ENCODE results near the gene ADCY4.

The ADCY4 gene

DNA sequence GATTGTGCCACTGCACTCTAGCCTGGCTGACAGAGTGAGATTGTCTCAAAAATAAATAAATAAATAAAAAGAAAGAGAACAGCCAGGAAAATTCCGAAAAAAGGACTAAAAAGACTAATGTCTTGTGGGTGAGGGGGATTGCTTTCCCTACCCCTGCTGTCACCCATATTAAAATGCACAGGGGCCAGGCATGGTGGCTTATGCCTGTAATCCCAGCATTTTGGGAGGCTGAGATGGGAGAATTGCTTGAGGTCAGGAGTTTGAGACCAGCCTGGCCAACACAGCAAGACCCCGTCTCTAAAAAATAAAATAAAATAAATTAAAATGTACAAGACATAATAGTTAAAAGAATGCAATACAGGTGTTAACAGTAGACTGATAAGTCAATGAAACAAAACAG is 41.3 kb downstream of the ADCY4 start:
- DNase-seq: no peak

DNA sequence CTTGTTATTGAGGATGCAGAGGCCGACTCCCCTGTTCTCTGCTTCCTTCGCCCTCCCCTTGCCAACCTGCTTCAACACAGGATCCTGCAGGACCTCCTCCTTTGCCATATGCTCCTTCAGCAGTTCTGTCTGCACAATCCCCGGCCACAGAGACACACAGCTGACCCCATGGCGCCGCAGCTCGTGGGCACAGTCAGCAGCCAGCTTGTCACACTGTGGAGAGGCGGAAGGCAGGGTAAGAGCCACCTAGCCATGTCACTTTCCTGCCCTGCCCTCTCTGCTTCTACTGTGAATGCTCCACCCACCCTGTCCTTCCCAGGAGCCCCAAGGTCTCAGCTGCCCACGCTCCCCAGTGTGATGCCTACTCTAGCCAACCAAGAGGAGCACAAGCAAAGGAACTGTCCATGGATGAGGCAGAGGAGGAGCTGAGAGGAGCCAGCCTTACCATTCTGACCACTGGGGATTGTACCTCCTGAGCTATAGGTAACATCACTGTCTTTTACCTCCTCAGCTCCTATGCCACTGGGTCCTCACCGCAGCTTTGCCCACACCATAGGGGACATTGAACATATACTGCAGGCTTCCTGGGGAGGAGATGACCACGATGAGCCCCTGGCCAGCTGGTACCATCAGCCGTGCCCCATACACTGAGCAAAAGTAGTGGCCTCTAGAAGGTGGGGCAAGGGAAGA is 42.6 kb downstream of the ADCY4 start:
- DNase-seq: no peak

DNA sequence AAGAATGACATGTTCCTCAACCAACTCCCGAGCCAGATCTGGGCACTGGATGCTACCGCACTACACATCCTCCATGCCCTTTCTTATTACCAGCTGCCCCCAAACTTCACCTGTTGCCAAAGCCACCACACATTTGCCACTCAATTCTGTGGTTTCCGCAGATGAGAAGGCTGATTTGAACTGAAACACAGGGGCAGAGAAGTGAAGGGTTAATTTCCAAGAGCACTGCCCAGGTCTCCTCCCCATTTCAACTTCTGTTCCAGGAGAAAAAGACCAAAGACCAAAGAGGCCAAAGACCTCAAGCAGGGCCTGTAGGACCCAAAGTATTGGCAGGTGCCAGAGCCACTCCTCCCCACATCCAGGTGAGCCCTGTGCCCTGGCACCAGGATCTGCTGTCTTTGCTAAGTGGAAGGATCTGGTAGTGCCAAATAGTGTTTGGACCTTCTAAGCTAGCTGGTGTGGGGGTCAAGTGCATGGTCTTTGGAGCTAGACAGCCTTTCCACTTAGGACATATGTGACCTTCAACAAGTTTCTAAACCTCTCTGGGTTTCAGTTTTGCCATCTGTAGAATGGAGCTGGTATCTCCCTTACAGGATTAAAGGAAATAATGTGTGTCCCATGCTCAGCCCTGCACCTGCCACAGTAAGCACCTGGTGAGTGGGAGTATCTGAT is 43.3 kb downstream of the ADCY4 start:
- no peak for DNase-seq

DNA sequence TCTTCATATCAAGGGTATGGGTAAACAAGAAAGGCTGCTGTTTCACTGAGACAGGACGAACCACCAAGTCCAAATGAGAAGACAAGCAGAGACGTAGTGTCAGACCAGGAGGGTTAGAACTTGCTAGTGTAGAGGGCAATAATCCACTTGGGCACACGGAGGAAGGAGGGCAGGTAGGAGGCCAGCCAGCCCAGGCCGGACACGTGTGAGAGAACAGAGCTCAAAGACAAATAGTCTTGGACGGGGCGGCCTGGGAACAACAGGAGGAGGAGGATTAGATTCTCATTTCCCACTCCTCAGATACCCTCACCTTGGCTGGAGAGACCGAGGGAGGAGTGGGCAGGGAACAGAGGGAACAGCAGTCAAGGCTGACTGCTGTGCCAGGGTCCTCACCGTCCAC is 44.1 kb downstream of the ADCY4 start:
- DNase-seq: no peak

DNA sequence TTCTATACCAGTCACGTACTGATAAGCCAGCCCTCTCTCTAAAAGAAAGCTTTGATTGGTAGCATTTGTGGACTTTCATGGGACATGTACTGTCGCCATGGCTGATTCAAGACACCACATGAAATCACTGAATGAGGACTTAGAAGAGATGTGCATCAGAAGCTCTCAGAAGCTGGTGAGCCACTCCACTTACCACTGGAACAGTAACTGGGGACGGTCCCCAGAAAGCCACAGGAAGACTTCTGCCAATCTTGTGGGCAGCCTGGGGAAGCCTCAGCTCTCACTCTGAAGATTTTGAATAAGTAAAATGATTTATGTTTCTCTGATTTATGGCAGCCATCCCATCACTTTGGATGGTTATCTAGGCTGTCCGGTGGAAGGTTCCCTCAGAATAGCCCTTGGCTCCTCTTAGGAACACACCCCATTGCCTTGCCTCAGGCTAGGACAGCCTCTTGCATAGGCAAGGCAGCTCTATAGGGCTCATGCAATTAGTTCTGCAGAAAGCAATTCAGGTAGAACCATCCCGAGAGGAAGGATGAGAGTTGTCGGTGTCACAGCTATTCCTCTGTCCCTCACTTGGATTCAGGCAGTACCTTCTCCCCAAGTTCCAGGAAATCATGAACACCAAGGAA is 45.1 kb downstream of the ADCY4 start:
- no peak for DNase-seq

DNA sequence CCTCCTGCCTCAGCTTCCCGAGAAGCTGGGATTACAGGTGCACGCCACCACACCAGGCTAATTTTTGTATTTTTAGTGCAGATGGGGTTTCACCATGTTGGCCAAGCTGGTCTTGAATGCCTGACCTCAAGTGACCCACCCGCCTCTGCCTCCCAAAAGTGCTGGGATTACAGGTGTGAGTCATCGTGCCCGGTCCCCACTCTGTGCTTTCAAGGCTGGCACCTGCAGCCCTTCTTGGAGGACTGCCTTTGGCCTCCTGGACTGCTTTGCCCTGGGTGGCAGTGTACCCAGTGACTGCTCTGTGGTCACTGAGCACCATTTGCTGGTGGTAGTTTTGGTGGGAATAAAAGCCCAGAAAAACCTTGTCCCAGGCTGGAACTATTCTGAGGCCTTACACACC is 47.9 kb downstream of the ADCY4 start:
- no peak for DNase-seq

DNA sequence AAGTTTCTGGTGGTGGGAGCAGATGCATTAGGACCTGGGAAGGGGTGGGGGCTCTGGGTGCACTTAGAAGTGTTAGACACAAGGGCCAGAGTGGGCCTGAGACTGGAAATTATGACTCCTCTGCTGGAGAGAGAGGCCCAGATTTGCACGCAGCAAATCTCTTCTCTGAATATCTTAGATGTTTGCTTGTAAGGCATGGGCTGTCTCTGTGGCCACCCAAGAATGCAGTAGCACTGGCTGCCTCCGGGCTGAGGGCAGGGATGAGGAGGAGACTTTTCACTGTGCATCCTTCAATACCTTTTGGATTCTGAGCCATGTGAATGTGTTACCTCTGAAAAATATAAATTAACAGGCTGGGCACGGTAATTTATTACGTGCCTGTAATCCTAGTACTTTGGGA is 49.5 kb downstream of the ADCY4 start:
- DNase-seq: peak; percentile 12

DNA sequence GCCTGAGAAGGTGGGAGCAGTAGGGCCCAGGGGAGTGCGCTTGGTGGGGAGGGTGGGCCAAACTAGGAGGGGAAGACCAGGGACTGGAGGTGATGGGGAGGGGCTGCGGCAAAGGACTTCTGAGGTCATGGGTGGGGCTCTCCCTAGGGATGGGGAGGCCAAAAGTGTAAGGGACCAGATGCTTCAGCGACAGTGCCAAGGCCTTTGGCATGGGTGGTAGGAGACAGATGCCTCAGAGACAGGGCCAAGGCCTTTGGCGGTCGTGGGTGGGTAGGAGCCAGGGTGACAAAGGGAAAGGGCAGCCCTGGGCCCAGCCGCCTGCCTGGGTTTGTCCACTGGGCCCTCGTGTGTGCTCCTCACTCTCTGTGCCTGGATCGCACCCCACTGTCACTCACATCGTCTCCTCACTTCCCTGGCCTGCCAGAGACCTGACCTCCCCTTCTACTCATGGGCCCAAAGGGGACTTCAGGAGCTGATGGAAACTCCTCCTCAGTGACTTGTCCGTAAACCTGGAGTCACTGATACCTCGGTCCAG is 50.3 kb downstream of the ADCY4 start:
- no peak for DNase-seq

DNA sequence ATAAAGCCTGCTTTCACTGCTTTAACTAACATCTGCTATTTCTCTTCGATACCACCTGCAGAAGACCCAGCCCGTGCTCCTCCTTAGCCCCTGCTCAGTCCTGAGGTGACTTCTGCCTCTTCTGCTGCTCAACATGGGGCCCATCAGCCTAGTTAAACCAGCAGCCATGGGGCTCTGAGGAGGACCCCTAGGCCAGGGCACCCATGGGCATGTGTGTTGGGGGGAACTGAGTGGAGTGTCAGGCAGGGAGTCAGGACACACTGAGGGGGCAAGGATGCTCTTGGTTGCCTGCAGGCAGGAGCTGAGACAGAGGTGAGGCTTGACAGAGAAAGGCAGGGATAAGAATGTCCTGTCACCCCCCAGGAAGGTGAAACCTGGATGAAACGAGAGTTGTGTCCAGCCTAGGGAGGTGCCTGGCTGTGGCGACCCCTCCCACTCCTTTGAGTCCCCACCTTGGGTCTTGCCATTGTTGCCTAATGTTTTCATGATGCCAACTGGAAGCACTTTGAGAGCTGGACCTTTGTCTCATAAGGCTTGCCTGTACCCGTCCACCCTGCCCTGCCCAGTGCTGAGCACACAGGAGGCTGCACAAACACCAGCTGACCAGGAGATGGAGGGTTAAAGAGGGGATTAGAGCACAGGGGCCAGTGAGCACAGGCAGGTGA is 50.9 kb downstream of the ADCY4 start:
- no peak for DNase-seq

DNA sequence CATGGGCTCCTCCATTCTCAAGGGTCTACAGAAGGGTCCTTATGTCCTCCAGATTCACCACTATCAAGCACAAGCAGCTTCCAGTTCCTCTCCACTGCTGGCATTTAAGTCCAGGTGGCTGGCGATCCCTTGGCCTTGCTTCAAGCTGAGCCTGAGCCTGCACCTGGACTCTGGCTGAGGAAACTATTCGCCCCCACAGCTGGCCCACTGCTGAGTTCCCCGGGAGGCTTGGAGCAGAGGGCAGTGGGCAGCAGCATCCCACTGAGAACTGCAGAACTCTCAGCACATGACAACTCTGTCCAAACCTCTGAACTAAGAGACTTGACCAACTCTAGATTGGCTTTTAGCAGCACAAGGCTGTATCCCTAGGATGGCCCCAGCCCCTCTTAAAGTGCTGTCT is 52.1 kb downstream of the ADCY4 start:
- DNase-seq: no peak

DNA sequence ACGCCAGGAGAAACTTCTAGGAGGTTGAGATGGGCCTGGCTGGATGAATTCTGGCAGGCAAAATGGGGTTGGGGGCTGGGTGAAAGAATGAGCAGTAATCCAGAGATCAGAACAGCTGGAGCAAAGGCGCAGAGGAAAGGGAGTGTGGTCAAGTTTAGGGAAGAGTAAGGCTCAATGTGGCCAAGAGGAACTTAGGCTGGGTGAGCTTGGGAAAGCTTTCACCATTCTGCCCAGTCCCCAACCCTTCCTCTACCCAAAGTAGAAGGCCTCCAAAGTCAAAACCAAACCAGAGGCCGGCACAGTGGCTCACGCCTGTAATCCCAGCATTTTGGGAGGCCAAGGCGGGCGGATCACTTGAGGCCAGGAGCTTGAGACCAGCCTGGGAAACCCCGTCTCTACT is 53.2 kb downstream of the ADCY4 start:
- DNase-seq: no peak

DNA sequence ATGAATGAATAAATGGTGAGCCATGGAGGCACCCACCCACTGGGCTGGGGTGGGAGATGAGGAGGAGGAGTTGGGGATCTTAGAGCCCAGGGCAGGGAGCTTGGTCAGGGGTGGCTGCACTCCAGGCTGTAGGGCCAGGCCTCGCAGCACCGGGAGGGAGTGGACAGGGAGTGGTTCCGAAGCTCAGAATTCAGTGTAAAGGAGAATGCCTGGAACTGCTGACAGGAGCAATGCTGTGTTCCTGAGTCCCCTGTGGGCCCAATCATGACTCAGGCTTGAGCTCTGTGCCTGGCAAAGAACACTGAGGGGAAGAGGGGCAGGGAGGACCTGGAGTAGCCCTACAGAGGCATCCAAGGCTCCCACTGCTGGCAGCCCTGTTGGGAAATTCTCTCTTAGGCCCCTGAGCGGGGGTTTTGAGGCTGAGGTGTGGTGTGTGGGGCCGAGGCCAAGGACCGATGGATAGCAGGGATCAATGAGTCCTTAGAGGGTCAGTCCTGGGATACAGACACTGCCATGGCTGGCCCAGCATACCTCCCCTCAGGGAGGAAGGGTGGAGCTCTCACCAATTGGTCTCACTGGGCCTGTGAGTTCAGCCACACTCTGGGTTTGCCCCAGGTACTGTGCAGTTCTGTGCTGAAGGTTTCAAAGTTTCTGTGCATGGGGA is 53.9 kb downstream of the ADCY4 start:
- DNase-seq: no peak

DNA sequence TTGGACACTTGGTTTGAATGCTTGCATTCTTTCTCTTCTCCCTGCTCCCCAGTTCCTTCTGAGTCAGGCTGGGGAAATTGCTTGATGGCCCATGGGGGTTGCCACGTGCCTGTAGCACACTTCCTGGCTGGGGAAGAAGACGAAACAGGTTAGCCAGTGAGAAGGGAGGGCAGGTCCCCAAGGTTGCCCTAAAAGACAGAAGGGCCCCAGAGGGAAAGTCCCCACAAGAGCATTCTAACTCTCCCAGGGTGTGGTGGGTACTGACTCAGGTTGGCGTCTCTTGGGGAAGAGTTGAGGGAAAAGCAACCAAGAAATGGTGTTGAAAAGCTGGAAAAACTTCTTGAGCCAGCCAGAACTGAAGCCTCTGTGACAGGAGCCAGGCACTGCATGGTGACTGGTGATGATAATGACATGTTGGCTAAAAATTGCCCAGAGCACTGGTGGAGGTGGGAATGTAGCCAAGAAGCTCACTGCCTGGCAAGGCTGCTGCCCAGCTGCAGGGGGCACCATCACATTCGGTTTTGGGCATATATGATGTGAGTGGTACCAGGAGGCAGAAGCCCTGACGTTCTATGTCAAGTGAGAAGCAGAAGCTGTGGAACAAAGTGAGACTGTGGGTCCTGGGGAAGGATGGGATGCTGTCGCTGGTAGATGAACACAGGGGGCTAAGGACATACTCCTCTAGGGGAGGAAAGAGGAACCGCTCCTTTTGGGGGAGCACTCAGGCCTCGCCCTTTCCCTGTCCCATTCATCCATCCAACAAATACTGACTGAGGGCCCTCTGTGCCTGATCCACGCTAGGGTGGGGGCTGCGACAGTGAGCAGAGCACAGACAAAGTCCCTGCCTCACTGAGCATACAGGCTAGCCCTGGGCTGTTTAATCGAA is 55.3 kb downstream of the ADCY4 start:
- peak; percentile 92 for DNase-seq

DNA sequence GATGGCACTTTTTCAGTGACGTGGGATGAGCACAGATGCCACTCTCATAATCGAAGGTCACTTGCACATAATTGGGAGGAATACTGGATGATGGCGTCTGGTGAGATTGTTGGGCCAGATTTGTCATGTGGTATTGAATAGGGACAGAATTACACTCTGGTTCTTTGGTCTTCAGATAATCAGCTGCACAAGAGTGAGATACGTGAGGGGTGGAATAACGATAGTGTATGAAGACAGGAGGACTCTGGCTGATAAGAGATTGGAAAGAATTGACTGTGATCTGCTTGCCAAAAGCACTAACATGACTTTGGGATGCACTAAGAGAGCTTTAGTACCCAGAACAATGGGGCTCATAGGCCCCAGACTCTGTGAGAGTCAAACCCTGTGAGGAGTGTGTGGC is 56.4 kb downstream of the ADCY4 start:
- peak; percentile 50 for DNase-seq

DNA sequence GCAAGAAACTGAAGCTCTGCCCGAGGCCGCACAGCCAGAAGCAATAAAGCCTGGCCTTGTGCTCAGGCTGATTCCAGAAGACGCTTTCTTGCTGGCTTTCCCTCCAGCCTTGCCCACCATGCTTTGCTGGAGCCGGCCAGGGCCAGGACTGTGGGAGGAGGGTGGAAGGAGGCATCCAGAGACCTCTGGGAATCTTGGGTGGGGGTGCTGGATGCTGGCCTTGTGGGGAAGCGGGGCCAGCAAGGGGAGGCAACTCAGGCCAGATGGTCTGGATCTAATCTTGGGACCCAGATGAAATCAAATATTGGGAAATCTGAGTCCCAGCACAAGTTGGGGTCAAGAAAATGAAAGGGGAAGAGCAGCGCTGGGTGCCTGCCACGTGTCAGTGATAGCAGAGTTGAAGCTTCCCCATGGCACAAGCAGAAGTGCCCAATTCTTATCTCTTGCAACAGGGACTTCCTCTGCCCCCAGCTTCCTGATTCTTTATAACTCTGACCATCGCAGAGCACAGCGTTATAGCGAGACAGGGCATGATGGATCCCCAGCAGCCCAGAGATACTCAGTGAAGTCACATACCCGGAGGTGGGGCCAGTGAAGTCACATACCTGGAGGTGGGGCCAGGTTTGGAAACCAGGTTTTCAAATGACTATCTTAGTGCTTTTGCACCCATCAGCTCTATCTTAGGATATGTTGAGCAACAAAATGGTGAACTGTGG is 57.1 kb downstream of the ADCY4 start:
- DNase-seq: peak; percentile 89

DNA sequence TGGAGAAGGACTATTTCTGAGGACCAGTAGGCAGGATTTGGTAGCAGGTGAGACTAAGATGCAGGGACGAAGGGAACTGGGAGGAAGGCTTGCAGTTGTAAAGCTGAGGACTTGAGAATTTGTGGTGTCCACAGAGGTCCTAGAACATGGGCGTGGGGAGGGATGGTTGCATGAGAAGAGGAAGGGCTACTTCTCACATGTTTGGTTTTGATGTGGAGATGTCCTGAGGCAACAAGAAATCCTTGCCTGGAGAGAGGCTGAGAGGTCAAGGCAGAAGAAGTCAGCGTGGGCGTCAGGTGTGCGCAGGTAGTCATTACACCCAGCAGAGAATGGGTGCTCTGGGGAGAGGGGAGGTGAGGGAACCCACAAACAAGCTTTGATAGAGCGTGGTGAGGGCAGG is 57.8 kb downstream of the ADCY4 start:
- DNase-seq: no peak

DNA sequence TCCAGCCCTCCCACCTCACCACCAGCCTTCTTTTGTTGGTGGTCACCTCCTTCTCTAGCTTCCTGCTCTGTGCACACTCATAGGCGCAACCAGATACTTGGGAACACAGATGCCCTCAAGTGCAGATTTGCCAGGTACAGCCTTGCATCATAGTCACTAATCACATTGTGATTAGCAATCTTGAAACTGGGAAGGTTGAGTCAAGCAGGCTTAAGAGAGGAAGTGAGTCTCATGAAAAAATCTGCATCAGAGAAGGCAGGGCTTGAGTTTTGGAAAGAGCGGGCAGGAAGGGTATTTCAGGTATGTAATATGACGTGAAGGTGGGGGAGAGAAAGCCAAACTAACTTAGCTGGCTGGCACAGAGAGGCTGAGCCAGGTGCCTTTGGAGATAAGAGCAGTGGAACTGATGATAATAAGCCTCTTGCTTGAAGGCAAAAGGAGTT is 60.7 kb downstream of the ADCY4 start:
- peak; percentile 69 for DNase-seq

DNA sequence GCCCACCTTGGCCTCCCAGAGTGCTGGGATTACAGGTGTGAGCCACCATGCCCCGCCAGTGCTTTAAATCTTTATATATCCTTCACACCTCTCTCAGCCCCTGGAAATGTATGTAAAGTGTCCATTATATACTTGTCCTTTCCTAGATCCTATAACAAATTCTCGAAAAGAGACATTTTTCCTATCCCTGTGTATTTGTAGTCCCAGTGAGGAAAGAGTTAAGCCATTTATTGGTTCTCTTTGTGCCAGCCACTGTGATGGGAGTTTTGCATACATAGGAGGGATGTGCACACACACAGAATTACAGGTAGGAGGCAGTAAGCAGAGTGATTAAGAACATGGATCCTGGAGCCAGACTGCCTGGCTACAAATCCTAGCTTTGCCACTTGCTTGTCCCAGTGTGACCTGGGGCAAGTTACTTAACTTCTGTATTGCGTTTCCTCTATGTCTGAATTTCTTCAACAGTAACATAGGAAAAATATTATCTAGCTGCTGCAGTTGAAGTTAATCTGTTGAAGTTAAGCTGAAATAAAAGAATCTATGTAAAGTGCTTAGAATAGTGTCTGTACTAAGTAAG is 61.4 kb downstream of the ADCY4 start:
- DNase-seq: peak; percentile 46

DNA sequence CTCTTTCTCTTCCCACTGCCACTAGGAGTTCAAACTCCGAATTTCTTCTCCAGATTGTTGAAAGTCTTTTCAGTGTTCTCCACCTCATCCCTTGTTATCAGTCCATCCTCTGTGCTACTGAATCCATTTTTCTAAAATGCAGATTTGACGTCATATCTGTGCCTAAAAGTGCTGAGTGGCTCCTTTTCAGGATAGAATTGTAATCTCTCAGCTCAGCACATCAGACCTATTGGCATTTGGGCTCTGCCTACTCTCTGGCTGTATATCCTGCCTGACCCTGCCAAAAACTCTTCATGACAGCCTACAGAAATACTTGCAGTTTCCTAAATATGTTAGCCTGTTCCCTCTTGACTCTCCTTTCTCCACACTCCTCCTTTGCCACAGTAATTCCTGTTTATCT is 62.4 kb downstream of the ADCY4 start:
- DNase-seq: no peak

DNA sequence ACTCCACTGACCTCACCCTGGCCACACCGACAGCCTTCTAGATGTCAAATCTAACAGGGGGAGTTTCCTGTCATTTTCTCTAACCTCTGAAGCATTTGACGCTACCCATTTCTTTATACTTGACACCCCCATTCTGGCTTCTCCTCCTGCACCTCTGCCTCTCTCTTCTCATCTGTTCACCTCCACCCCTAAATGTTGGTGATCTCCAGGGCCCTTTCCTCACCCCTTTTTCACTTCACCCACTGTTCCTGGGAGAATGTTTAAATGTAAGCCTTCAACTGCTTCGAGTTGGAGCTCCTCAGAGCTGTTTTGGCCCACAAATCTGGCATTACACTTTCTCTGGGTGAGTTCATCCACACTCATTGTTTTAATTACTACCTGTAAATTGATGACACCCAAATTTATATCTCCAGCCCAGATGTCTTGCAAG is 63.0 kb downstream of the ADCY4 start:
- no peak for DNase-seq
